GM10266 (cell line): ENCODE data around the gene BORCS8.

Experiments used
- DNase-seq: peaks from one replicate; pipeline ENCODE4 v3.0.0; 2012; ENCODE audit errors: extremely low spot score
- TF ChIP-seq, protein P1 (sequence below): IDR thresholded peaks from 2 replicates; pipeline ENCODE4 v1.5.1; 2012; ENCODE audit warnings: mild to moderate bottlenecking, low read depth; ENCODE audit not compliant: control insufficient read depth, insufficient read depth; ENCODE audit errors: missing control alignments

Gene BORCS8

GRCh38 chr19:19146865-19147264 is 45.1 kb downstream of the BORCS8 start:
- TF ChIP-seq, protein P1, sequence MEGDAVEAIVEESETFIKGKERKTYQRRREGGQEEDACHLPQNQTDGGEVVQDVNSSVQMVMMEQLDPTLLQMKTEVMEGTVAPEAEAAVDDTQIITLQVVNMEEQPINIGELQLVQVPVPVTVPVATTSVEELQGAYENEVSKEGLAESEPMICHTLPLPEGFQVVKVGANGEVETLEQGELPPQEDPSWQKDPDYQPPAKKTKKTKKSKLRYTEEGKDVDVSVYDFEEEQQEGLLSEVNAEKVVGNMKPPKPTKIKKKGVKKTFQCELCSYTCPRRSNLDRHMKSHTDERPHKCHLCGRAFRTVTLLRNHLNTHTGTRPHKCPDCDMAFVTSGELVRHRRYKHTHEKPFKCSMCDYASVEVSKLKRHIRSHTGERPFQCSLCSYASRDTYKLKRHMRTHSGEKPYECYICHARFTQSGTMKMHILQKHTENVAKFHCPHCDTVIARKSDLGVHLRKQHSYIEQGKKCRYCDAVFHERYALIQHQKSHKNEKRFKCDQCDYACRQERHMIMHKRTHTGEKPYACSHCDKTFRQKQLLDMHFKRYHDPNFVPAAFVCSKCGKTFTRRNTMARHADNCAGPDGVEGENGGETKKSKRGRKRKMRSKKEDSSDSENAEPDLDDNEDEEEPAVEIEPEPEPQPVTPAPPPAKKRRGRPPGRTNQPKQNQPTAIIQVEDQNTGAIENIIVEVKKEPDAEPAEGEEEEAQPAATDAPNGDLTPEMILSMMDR: no peak
- DNase-seq: no peak

- DNase-seq: peak; percentile 90
- TF ChIP-seq, protein P1: peak; percentile 99
These were observed 46.0 kb downstream of the BORCS8 start for GRCh38 chr19:19145684-19146608.

DNA sequence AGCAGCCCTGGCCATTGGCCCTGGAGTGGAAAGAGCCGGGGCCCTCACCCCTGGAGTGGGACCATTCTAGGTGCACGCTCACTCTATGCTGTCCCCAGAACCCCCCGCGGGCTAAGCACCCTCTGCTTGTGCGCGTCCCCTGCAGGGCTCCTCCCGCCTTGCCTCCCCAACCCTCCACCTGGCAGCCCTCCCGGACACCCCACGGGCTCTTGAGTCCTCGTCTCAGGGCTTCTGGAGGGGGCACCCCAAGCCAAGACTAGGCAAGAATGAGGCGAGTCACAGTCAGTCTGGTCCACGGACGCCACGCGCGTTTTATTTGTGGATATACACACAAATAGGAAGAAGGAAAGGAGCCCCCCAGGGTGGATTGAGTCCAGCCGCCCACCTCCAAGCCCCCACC is 46.7 kb downstream of the BORCS8 start:
- no peak for DNase-seq
- TF ChIP-seq, protein P1: no peak

DNA sequence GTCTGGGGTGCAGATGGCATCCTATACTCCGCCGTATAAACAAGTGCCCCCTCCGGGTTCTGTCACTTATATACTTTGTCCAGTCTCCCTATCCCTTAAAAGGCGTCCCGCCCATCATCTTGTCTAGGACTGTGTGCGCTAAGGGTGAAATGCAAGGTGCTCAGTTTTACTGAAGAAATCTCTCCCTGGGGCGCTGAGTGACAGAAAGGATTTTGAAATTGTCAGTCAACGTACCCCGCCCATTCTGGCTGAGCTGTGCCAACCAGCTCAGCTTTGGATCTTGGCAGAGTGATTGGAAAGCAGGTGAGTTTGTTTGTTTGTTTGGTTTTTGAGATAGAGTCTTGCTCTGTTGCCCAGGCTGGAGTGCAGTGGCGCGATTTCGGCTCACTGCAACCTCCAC is 49.6 kb downstream of the BORCS8 start:
- TF ChIP-seq, protein P1: no peak
- no peak for DNase-seq

DNA sequence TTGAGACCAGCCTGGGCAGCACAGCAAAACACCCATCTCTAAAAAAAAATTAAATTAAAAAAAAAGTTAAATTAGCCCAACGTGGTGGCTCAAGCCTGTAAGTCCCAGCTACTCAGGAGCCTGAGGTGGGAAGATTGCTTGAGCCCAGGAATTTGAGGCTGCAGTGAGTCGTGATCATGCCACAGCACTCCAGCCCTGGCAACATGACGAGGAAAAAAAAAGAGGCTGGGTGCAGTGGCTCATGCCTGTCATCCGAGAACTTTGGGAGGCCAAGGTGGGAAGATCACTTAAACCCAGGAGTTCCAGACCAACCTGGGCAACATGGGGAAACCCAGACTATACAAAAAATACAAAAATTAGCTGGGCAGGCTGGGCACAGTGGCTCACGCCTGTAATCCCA is 51.5 kb downstream of the BORCS8 start:
- TF ChIP-seq, protein P1: no peak
- DNase-seq: no peak

GRCh38 chr19:19139876-19140229 is 52.1 kb downstream of the BORCS8 start:
- DNase-seq: no peak
- TF ChIP-seq, protein P1: peak; percentile 6
